Smooth muscle cell (in vitro differentiated cells): ENCODE measurements around the gene HDAC10. TPM values are rescaled to one million over a fixed set of nuclear protein-coding genes. Genes with fewer than 3 reads are reported as not detected.

Source experiments
- DNase-seq: peaks from one replicate; lab custom pipeline; 2025; ENCODE audit not compliant: unreplicated experiment; lab: John Stamatoyannopoulos, UW
- H2AFZ ChIP-seq: fragments of 200-600 bp; sonication (generic); 2 replicates; pipeline ENCODE4 v1.6.0; 2016; ENCODE audit warnings: antibody characterized with exemption, low read depth, mild to moderate bottlenecking
- H3F3A ChIP-seq: fragments of 200-600 bp; sonication (generic); 2 replicates; pipeline ENCODE4 v1.6.0; 2017; ENCODE audit warnings: antibody characterized with exemption, low read depth
- H3K27ac ChIP-seq: fragments of 200-600 bp; sonication (generic); 2 replicates; pipeline ENCODE4 v1.5.1; 2016; ENCODE audit warnings: low read depth, mild to moderate bottlenecking
- H3K27me3 ChIP-seq: fragments of 200-600 bp; sonication (generic); 2 replicates; pipeline ENCODE4 v1.6.1; 2016; ENCODE audit warnings: low read depth, mild to moderate bottlenecking
- H3K36me3 ChIP-seq: fragments of 200-600 bp; sonication (generic); 2 replicates; pipeline ENCODE4 v1.5.1; 2016; ENCODE audit warnings: low read depth
- H3K4me1 ChIP-seq: fragments of 200-600 bp; sonication (generic); 2 replicates; pipeline ENCODE4 v1.5.1; 2016; ENCODE audit warnings: low read depth
- H3K4me2 ChIP-seq: fragments of 200-600 bp; sonication (generic); 2 replicates; pipeline ENCODE4 v1.6.0; 2016; ENCODE audit warnings: mild to moderate bottlenecking
- H3K4me3 ChIP-seq: fragments of 200-600 bp; sonication (generic); 2 replicates; pipeline ENCODE4 v1.5.1; 2016; ENCODE audit warnings: mild to moderate bottlenecking
- H3K79me2 ChIP-seq: fragments of 200-600 bp; sonication (generic); 2 replicates; pipeline ENCODE4 v1.6.0; 2016; ENCODE audit warnings: low read depth, mild to moderate bottlenecking
- H3K9ac ChIP-seq: fragments of 200-600 bp; sonication (generic); 2 replicates; pipeline ENCODE4 v1.6.0; 2016; ENCODE audit warnings: low read depth
- H3K9me3 ChIP-seq: fragments of 200-600 bp; sonication (generic); replicated peaks from 2 replicates; pipeline ENCODE4 v1.5.1; 2016; ENCODE audit warnings: low read depth
- H4K20me1 ChIP-seq: fragments of 200-600 bp; sonication (generic); 2 replicates; pipeline ENCODE4 v1.6.0; 2016; ENCODE audit warnings: low read depth
- CTCF ChIP-seq: fragments of 200-600 bp; sonication (generic); IDR thresholded peaks from 2 replicates; pipeline ENCODE4 v1.5.1; 2017; ENCODE audit warnings: borderline replicate concordance, mild to moderate bottlenecking, antibody characterized with exemption; ENCODE audit not compliant: insufficient read depth, poor library complexity, severe bottlenecking
- WGBS: methylation state at CpG from one replicate; pipeline ENCODE4 v1.1.7; 2016; ENCODE audit warnings: low lambda C conversion rate; 5-methylcytosine and 5-hydroxymethylcytosine counted together
- polyA plus RNA-seq: library from polyadenylated mRNA; unstranded; fragments of >200 nt; fragmentation: Nextera tagmentation; extraction: Ambion mirVana; gene quantifications from 2 replicates; pipeline ENCODE4 v1.2.1, GENCODE V29; 2016
- total RNA-seq: library from RNA; depleted of rRNA; stranded (reverse); fragments of >200 nt; gene quantifications from 2 replicates; pipeline ENCODE4 v1.2.3, GENCODE V29; 2014

HDAC10 gene
- 5.1 and 9.5 TPM in 2 replicates for total RNA-seq
- 12.8 and 15.7 TPM in 2 replicates for polyA plus RNA-seq

GRCh38 chr22:50250555-50251476 lies at the start of gene HDAC10:
HDAC10 (minus strand) TSS chr22:50251265; CDS start chr22:50251032, 233 bp downstream.
- 2% methylated on average over 52 of the region's 81 CpGs for WGBS
- no peaks in the 10 kb centered on the region for H3K36me3 ChIP-seq
- H2AFZ ChIP-seq, result no peak within 1 kb of the TSS
- H3F3A ChIP-seq, result peaks cover 26% of the 10 kb centered on the region
- H4K20me1 ChIP-seq, result peaks cover 7% of the 10 kb centered on the region
- H3K79me2 ChIP-seq, result peaks cover 4% of the 10 kb centered on the region
- peaks cover 9% of the 10 kb centered on the region for H3K4me1 ChIP-seq
- peak; percentile 39 for DNase-seq
- H3K27me3 ChIP-seq, result no peaks in the 10 kb centered on the region
- H3K9me3 ChIP-seq, result no peaks in the 10 kb centered on the region
- peak within 1 kb of the TSS; percentile 97 for H3K4me2 ChIP-seq
- H3K9ac ChIP-seq, result peak within 1 kb of the TSS; percentile 54
- peak within 1 kb of the TSS; percentile 70 for H3K4me3 ChIP-seq
- no peak for TF ChIP-seq CTCF
- peak within 1 kb of the TSS; percentile 35 for H3K27ac ChIP-seq

- peaks cover 56% of the 10 kb centered on the region for H3K4me1 ChIP-seq
- 92% methylated on average over 9 of the region's 14 CpGs for WGBS
- no peaks in the 10 kb centered on the region for H3K27me3 ChIP-seq
- H2AFZ ChIP-seq, result no peak overlapping the region
- no peak overlapping the region for H3K9ac ChIP-seq
- no peak for TF ChIP-seq CTCF
- H3F3A ChIP-seq, result peaks cover 25% of the 10 kb centered on the region
- H3K4me3 ChIP-seq, result peak overlapping the region; percentile 46
- no peaks in the 10 kb centered on the region for H3K36me3 ChIP-seq
- peak overlapping the region; percentile 91 for H3K4me2 ChIP-seq
- peaks cover 95% of the 10 kb centered on the region for H4K20me1 ChIP-seq
- no peaks in the 10 kb centered on the region for H3K9me3 ChIP-seq
- H3K79me2 ChIP-seq, result peaks cover 99% of the 10 kb centered on the region
- H3K27ac ChIP-seq, result no peak overlapping the region
- no peak for DNase-seq
Measured at GRCh38 chr22:50300620-50301257, 49.7 kb upstream of the HDAC10 start.

GRCh38 chr22:50299785-50300619 lies 48.9 kb upstream of the HDAC10 start:
- peaks cover 100% of the 10 kb centered on the region for H3K79me2 ChIP-seq
- peak overlapping the region; percentile 72 for H3K27ac ChIP-seq
- TF ChIP-seq CTCF, result no peak
- no peak for DNase-seq
- H3F3A ChIP-seq, result peaks cover 25% of the 10 kb centered on the region
- no peaks in the 10 kb centered on the region for H3K36me3 ChIP-seq
- peak overlapping the region; percentile 28 for H3K9ac ChIP-seq
- no peak overlapping the region for H2AFZ ChIP-seq
- peak overlapping the region; percentile 91 for H3K4me2 ChIP-seq
- peak overlapping the region; percentile 46 for H3K4me3 ChIP-seq
- no peaks in the 10 kb centered on the region for H3K27me3 ChIP-seq
- H3K9me3 ChIP-seq, result no peaks in the 10 kb centered on the region
- WGBS, result 5% methylated on average over 67 of the region's 93 CpGs
- H4K20me1 ChIP-seq, result peaks cover 99% of the 10 kb centered on the region
- peaks cover 49% of the 10 kb centered on the region for H3K4me1 ChIP-seq
